IPS DF 19.7 (cell line): Measurements from ENCODE around the gene PLXNA3.
A peak's percentile ranks its signal among the peaks of the same experiment; 100 is the strongest.
"Not testable (repeated sequence)": the region's sequence is repeated elsewhere in the genome, so short reads cannot be mapped to it uniquely, and the experiment has no call there.

Source experiments
- DNase-seq: peaks from one replicate; pipeline ENCODE4 v3.0.0-alpha.2; 2013; ENCODE audit warnings: low read depth, low spot score

Gene PLXNA3

DNA sequence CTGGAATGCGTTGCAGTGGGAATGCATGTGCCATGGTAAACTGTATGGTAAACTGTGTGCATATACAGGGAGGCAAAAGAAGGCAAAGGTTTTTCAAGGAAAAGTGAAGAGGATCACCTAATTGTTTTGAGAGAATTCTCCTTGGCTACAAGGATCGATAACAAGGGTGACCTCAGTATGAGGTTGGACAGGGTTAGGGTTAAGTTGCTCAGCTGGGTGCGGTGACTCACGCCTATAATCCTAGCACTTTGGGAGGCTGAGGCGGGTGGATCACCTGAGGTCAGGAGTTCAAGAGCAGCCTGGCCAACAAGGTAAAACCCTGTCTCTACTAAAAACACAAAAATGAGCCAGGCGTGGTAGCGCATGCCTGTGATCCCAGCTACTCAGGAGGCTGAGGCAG is 43.3 kb downstream of the PLXNA3 start:
- DNase-seq: not testable (repeated sequence)

DNA sequence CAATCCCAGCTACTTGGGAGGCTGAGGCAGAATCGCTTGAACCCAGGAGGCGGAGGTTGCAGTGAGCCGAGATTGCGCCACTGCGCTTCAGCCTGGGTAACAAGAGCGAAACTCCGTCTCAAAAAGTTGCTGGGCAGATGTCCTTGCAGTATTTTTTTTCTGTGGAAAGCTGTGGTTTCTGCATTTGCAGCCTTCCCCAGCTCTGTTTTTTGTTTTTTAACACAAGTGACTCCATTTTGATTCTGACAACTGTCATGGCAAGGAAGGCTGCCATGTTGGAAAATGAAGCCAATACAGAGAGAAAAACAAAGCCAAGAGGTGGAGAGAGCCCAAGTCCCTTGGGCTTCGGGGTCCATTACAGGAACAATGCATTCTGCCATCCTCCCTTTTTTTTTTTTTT is 44.0 kb downstream of the PLXNA3 start:
- DNase-seq: no peak

DNA sequence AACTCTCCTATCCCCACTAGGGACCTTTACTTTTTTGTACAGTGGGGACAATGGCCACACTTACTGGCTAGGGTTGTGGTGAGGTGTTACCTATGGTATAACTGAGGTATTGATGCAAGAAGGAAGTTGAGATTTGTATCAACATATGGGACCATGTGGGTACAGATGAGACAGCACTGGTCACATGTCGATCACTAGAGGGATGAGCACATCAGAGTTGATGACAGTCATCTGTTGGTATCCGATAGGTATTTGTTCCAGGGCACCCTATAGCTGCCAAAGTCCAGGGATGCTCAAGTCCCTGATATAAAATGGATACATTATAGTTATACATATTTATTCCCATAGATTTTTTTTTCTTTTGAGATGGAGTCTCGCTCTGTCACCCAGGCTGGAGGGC is 44.9 kb downstream of the PLXNA3 start:
- no peak for DNase-seq

- no peak for DNase-seq
Observed at GRCh38 chrX:154505734-154506133, 47.7 kb downstream of the PLXNA3 start.

- DNase-seq: no peak
Observed at GRCh38 chrX:154506483-154507332, 48.6 kb downstream of the PLXNA3 start.

GRCh38 chrX:154507673-154508383 is 49.7 kb downstream of the PLXNA3 start:
- no peak for DNase-seq

DNA sequence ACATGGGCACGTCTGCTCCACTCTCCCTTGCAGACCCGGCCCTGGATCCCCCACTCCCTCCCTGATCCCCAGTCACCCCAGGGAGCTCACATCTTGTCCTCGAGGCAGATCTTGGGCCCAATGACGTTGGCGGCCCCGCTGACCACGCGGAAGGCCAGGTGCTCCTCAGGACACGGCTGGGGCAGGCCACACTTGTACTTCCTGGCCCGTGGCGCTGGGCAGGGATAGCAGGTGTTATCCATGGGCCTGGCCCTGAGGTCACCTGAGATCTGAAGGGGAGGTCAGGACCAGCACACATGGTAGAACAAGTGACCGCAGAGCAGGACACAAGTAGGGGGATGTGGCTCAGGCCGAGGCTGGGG is 50.3 kb downstream of the PLXNA3 start:
- DNase-seq: no peak

- no peak for DNase-seq
Observed at GRCh38 chrX:154509455-154509854, 51.4 kb downstream of the PLXNA3 start.

- DNase-seq: no peak
Observed at GRCh38 chrX:154511761-154512160, 53.7 kb downstream of the PLXNA3 start.

DNA sequence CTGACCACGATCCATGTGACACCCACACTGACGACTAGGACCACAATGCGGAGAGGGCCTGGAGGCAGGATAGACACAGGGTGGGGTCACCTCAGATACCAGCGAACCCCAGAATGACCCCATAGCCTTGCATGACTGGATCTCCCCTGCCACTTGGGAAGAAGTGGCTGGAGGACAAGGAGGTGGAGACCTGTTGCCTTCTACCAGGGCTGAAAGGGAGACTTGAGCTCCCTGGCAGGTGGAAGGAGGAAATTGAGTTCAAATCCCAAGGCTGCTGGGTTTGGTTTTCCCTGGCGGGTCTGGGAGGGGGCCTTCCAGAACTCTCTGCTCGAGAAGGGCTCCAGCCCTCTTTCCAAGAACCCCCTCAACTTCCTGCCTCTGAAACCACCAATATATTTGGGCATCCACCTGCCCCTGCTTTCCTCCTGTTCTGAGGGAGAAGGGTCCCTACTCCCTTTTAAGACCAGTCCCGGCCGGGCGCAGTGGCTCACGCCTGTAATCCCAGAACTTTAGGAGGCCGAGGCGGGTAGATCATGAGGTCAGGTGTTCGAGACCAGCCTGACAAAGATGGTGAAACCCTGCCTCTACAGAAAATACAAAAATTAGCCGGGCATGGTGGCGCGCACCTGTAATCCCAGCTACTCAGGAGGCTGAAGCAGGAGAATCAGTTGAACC is 54.9 kb downstream of the PLXNA3 start:
- DNase-seq: no peak

DNA sequence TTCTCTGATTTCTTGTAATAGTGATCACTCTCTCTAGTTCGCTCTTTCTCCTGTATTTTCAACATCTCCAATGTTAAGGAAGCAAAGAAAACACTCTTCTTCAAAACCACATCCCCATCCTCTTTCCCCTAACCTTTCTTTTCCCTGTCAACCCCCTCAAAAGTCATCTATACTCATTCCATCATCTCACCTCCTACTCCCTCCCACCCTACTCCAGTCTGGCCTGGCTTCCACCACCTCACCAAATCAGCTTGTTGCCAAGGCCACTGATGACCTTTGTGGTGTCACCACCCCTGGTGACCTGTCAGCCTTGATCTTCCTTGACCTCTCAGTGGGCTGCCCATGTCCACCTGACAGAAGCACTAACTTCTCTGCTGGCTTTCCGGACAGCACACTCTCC is 55.6 kb downstream of the PLXNA3 start:
- DNase-seq: no peak

- DNase-seq: no peak
Observed at GRCh38 chrX:154515090-154515965, 57.2 kb downstream of the PLXNA3 start.

- DNase-seq: no peak
Observed at GRCh38 chrX:154515966-154516655, 58.0 kb downstream of the PLXNA3 start, which contains the start of gene FAM3A. FAM3A (minus strand) TSS chrX:154516232; CDS start chrX:154515772, 460 bp downstream.

DNA sequence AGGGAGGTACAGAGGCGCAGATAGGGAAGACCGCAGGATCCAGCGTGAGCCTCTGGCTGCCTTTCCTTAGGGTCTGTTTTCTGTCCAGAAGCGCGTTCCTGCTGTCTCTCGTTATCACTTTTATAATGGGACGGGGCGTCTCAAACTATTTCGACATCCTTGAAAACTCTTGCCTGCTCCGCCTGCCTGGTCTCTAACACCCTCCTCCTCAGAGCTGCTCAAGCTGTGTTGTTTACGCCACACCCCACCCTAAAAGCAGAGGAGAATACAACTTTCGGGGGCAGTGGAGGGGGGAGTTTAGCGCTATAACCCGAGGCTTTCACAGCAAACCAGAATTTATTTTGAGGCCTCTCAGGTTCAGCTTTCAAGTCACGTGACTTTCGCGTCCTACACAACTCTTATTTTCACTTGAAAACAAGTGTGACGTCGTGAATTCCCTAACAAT is 58.6 kb downstream of the PLXNA3 start:
- DNase-seq: peak; percentile 30

GRCh38 chrX:154517101-154517781 is 59.2 kb downstream of the PLXNA3 start:
- DNase-seq: no peak

DNA sequence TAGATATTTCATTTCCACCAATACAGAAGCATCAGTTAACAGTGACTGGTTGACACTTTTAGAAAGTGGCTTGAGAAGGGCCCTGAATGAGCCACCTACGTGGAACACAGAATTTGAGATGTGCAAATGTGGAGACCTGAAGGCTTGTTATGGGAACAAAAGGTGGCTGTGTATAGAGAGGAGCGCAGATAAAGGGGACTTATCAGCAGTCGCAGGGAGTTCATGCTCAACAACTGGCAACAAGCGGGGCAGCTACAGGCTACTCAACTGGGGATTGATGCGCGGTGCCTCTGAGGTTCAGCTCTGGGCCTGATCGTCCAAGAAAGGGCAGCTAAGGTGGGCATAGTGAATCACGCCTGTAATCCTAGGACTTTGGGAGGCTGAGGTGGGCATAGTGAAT is 61.3 kb downstream of the PLXNA3 start:
- no peak for DNase-seq

DNA sequence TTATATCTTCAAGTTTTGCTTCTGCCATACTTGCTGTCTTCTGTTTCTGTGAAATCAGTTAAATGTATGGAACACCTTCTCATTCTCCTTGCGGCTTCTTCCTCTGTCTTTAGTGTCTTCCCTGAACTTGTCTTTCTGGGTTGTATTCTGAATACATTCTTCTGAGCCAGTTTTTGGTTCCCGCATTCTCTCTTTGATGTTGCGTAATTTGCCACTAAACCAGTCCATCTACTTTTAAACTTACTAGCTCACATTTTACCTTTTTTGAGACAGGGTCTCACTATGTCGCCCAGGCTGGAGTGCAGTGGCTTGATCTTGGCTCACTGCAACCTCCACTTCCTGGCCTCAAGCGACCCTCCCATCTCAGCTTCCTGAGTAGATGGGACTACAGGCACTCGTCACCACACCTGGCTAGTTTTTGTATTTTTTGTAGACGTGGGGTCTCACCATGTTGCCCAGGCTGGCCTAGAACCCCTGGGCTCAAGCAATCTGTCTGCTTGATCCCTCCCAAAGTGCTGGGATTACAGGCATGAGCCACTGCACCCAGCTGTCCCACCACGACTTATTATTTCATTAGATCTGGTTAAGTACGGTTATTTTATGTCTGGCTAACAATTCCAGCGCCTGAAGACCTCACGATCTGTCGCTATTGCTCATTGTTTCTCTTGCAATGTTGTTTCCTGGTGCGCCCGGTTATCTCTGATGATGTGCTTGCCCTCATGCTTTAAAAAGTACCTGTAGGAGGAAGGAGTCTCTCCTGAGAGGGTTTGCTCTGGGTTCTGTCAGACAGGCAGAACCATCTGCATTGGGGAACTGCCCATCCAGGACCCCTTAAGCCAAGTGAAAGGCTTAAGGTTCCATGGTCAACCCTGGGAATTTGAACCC is 67.8 kb downstream of the PLXNA3 start:
- DNase-seq: no peak

DNA sequence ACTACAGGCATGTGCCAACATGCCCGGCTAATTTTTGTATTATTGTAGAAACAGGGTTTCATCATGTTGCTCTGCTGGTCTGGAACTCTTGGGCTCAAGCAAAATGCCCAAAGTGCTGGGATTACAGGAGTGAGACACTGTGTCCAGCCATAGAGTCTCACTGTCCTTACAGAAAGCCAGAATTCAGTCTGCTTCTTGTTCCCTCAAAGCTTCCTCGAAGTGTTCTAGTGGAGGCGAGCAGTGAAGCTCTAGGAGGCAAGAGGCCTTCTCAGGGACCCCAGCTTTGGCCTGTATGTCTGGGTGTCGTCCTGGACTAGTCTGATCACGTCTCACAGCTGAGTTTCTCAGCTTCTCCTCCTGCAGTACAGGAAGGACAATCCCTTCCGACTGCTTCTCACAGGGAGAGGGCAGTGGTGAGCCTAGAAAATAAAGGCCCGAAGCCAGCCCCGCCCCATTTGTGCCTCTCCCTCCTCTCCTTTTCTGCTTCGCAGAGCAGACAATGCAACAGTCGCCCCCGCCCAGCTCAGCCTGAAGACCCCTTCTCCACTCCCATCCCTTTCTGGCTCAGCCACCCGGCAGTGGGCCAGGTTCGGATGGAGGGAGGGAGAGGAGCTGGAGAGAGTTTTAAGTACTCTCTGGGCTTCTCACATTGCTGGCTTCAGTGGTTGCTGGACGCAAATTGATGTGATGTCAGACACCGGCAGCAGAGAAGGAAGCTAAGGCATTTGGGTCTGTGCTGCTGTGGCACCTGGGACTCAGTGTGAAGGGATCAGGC is 69.0 kb downstream of the PLXNA3 start:
- DNase-seq: peak; percentile 47
